ENCODE measurements around the gene DAPK2.

Gene DAPK2

DNA sequence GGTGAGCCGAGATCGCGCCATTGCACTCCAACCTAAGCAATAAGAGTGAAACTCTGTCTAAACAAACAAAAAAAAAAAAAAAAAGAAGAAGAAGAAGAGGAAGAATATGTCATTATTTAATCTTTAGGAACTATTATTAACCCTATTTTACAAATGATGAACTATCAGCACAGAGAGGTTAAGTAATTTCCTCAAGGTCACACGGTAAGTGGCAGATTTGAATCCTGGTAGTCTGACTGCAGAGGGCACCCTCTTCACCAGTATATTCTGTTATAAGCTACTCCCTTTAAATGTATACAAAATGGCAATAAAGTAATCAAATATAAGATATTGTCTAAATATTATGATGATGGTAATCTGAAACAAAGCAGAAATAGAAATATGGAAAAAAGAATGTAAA, 135.1 kb downstream of the DAPK2 start (continued):
- TF ChIP-seq GLIS3 (CRISPR knock-in tag; IDR thresholded peaks at IDR 0.05) (no peak), PPARA (CRISPR knock-in tag; IDR thresholded peaks at IDR 0.05; ENCODE audit: borderline replicate concordance) (no peak), ARNTL (CRISPR knock-in tag; IDR thresholded peaks at IDR 0.05; ENCODE audit: borderline replicate concordance, low read depth) (no peak), TCF4 (CRISPR knock-in tag; IDR thresholded peaks at IDR 0.05; ENCODE audit: borderline replicate concordance) (no peak), BACH2 (CRISPR knock-in tag; IDR thresholded peaks at IDR 0.05; ENCODE audit: borderline replicate concordance) (no peak), ZFP30 (CRISPR knock-in tag; IDR thresholded peaks at IDR 0.05) (no peak)
- TF ChIP-seq, protein P1, sequence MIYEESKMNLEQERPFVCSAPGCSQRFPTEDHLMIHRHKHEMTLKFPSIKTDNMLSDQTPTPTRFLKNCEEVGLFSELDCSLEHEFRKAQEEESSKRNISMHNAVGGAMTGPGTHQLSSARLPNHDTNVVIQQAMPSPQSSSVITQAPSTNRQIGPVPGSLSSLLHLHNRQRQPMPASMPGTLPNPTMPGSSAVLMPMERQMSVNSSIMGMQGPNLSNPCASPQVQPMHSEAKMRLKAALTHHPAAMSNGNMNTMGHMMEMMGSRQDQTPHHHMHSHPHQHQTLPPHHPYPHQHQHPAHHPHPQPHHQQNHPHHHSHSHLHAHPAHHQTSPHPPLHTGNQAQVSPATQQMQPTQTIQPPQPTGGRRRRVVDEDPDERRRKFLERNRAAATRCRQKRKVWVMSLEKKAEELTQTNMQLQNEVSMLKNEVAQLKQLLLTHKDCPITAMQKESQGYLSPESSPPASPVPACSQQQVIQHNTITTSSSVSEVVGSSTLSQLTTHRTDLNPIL (CRISPR knock-in tag; IDR thresholded peaks at IDR 0.05; ENCODE audit: low read depth), result no peak
- TF ChIP-seq, protein P2, sequence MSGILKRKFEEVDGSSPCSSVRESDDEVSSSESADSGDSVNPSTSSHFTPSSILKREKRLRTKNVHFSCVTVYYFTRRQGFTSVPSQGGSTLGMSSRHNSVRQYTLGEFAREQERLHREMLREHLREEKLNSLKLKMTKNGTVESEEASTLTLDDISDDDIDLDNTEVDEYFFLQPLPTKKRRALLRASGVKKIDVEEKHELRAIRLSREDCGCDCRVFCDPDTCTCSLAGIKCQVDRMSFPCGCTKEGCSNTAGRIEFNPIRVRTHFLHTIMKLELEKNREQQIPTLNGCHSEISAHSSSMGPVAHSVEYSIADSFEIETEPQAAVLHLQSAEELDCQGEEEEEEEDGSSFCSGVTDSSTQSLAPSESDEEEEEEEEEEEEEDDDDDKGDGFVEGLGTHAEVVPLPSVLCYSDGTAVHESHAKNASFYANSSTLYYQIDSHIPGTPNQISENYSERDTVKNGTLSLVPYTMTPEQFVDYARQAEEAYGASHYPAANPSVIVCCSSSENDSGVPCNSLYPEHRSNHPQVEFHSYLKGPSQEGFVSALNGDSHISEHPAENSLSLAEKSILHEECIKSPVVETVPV (CRISPR knock-in tag; IDR thresholded peaks at IDR 0.05), result no peak

DNA sequence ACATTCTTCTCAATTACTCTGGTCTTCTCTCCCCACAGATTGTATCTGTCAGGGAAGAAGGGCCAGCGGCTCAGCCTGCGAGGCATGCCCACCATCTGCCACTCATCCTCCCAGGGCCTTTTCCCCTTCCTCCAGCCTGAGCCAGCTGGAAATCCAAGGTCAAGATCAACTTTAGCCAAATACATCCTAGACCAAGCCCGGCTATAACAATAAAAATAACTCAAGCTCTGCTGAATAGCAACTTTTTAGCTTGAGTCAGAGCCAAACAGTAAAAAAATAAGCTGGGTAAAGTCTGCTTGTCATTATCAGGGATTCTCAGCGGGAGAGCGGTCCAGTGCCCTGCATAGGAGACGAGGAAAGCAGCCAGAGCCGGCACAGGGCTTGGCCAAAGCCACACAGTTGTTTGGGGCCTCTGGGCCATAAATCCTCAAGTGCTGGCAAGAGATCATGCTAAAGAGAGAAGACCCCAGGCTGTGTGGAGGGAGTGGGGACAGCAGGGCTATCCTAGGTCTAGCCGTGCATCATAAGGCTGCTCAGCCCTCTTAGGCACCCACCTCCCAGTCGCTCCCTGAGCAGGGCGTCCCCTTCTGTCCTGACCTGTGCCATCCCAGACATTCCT, 136.4 kb downstream of the DAPK2 start:
- peak; percentile 89 for ATAC-seq
- TF ChIP-seq ISL1 (CRISPR knock-in tag; IDR thresholded peaks at IDR 0.05) (no peak), GLIS3 (CRISPR knock-in tag; IDR thresholded peaks at IDR 0.05) (no peak), PPARA (CRISPR knock-in tag; IDR thresholded peaks at IDR 0.05; ENCODE audit: borderline replicate concordance) (no peak), ZC3H10 (CRISPR knock-in tag; IDR thresholded peaks at IDR 0.05) (no peak), RARB (CRISPR knock-in tag; IDR thresholded peaks at IDR 0.05) (no peak), TCF4 (CRISPR knock-in tag; IDR thresholded peaks at IDR 0.05; ENCODE audit: borderline replicate concordance) (no peak), OSR1 (CRISPR knock-in tag; IDR thresholded peaks at IDR 0.05) (no peak), SNAI2 (CRISPR knock-in tag; IDR thresholded peaks at IDR 0.05) (no peak), ZFP3 (CRISPR knock-in tag; IDR thresholded peaks at IDR 0.05) (no peak), CSDC2 (CRISPR knock-in tag; IDR thresholded peaks at IDR 0.05) (no peak), ZNF8 (CRISPR knock-in tag; IDR thresholded peaks at IDR 0.05) (no peak)
- TF ChIP-seq, protein P3, sequence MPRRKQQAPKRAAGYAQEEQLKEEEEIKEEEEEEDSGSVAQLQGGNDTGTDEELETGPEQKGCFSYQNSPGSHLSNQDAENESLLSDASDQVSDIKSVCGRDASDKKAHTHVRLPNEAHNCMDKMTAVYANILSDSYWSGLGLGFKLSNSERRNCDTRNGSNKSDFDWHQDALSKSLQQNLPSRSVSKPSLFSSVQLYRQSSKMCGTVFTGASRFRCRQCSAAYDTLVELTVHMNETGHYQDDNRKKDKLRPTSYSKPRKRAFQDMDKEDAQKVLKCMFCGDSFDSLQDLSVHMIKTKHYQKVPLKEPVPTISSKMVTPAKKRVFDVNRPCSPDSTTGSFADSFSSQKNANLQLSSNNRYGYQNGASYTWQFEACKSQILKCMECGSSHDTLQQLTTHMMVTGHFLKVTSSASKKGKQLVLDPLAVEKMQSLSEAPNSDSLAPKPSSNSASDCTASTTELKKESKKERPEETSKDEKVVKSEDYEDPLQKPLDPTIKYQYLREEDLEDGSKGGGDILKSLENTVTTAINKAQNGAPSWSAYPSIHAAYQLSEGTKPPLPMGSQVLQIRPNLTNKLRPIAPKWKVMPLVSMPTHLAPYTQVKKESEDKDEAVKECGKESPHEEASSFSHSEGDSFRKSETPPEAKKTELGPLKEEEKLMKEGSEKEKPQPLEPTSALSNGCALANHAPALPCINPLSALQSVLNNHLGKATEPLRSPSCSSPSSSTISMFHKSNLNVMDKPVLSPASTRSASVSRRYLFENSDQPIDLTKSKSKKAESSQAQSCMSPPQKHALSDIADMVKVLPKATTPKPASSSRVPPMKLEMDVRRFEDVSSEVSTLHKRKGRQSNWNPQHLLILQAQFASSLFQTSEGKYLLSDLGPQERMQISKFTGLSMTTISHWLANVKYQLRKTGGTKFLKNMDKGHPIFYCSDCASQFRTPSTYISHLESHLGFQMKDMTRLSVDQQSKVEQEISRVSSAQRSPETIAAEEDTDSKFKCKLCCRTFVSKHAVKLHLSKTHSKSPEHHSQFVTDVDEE (CRISPR knock-in tag; IDR thresholded peaks at IDR 0.05), result no peak
- TF ChIP-seq, protein P2 (CRISPR knock-in tag; IDR thresholded peaks at IDR 0.05), result no peak
- TF ChIP-seq, protein P4, sequence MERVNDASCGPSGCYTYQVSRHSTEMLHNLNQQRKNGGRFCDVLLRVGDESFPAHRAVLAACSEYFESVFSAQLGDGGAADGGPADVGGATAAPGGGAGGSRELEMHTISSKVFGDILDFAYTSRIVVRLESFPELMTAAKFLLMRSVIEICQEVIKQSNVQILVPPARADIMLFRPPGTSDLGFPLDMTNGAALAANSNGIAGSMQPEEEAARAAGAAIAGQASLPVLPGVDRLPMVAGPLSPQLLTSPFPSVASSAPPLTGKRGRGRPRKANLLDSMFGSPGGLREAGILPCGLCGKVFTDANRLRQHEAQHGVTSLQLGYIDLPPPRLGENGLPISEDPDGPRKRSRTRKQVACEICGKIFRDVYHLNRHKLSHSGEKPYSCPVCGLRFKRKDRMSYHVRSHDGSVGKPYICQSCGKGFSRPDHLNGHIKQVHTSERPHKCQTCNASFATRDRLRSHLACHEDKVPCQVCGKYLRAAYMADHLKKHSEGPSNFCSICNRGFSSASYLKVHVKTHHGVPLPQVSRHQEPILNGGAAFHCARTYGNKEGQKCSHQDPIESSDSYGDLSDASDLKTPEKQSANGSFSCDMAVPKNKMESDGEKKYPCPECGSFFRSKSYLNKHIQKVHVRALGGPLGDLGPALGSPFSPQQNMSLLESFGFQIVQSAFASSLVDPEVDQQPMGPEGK (CRISPR knock-in tag; IDR thresholded peaks at IDR 0.05; ENCODE audit: borderline replicate concordance), result no peak
- TF ChIP-seq, protein P5, sequence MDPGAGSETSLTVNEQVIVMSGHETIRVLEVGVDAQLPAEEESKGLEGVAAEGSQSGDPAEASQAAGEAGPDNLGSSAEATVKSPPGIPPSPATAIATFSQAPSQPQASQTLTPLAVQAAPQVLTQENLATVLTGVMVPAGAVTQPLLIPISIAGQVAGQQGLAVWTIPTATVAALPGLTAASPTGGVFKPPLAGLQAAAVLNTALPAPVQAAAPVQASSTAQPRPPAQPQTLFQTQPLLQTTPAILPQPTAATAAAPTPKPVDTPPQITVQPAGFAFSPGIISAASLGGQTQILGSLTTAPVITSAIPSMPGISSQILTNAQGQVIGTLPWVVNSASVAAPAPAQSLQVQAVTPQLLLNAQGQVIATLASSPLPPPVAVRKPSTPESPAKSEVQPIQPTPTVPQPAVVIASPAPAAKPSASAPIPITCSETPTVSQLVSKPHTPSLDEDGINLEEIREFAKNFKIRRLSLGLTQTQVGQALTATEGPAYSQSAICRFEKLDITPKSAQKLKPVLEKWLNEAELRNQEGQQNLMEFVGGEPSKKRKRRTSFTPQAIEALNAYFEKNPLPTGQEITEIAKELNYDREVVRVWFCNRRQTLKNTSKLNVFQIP (CRISPR knock-in tag; IDR thresholded peaks at IDR 0.05; ENCODE audit: borderline replicate concordance, low read depth), result no peak
